ENCODE results near the gene MSH5.

MSH5 gene

DNA sequence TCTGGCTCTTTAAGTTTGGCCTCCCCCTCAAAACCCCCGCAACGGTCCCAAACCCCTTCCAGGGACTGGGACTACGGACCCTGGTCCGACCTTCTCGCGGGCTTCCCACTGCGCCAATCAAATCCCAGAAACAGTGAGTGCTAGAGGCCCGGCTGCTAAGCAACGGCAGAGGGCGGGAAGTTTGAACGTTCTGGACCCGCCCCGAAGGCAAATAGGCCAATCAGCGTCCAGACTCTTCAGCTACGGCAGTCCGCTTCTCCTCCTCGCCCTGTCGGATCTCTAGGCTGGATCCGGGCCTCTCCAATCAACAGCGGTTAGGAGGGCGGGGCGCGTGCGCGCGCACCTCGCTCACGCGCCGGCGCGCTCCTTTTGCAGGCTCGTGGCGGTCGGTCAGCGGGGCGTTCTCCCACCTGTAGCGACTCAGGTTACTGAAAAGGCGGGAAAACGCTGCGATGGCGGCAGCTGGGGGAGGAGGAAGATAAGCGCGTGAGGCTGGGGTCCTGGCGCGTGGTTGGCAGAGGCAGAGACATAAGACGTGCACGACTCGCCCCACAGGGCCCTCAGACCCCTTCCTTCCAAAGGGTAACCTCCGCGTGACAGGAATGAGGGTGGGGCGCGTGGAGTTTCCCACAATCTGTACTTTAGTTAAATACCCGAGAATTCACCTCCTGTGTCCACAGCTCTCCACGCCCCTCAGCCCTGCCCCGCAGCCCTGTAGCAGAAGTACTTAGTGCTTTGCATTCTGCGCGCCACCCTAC lies at the start of gene MSH5:
TSS of gene MSH5 (plus strand) at position 367 of the 758 bp plus-strand sequence. CDS start 462 bp downstream, outside the sequence.
- peak within 1 kb of the TSS; percentile 94 for H3K27ac Mint-ChIP-seq
- H3K9me3 Mint-ChIP-seq, result no peaks in the 10 kb centered on the region
- peaks cover 10% of the 10 kb centered on the region for H3K36me3 Mint-ChIP-seq
- H3K4me3 Mint-ChIP-seq, result peak within 1 kb of the TSS; percentile 98
- no peaks in the 10 kb centered on the region for H3K27me3 Mint-ChIP-seq
- H3K4me1 Mint-ChIP-seq, result peaks cover 43% of the 10 kb centered on the region

DNA sequence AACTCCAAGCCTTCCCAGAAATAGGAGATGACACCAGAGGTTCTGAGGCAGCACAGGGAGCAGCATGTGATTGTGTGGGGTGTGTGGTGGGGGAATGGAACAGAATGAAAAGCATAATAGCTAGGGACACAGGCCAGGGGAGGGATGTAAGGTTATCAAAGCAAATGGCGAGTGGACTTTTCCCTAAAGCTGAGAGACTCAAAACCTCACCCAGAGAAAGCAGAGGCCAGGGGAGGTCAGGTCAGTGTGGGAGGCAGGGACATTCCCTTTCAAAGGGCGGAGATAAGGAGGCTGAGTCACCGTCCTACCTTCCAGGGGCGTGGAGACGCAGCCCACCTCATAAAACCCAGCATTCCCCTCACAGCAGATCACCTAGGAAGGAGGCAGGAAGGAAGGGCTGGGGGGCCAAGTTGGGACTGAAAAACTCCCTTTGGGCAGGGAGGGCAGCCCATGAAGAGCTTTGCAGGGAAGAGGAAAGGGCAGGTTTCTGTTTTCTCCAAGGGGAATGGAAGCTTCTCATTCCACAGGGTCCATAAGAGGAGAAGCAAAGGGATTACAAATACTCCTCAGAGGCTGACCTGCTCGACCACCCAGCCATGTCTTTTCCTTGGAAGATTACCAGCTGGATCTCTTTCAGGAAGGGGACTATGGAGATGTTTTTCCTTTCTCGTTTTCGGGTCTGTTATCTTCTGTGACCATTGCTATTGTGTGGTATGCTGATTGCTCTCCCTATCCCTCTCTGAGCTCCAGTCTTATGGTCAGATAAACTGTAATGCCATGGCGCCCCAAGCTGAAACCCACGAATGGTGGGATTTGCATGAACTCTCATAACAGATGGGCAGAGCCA lies 49.4 kb upstream of the MSH5 start:
- peak overlapping the region; percentile 18 for H3K27ac Mint-ChIP-seq

DNA sequence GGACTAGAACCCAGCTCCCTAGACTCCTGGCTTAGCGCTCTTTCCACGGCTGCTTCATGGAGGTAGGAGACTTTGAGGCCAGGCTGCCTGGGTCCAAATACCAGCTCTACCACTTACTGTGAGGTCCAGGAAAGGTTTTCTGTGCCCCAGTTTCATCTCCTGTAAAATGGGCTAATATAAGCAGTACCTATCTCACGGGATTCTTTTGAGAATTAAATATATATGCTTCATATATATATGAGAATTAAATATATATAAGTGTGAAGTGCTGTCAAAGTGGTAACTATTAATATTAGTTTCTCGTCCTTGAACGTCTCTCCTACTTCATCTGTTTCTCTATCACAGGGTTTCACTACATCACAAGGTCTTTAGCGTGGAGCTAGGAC lies 48.7 kb upstream of the MSH5 start:
- H3K4me1 Mint-ChIP-seq, result no peaks in the 10 kb centered on the region
- no peak overlapping the region for H3K4me3 Mint-ChIP-seq
- H3K27ac Mint-ChIP-seq, result no peak overlapping the region
- H3K9me3 Mint-ChIP-seq, result no peaks in the 10 kb centered on the region
- no peaks in the 10 kb centered on the region for H3K27me3 Mint-ChIP-seq
- H3K36me3 Mint-ChIP-seq, result peaks cover 4% of the 10 kb centered on the region

More for the DNA sequence above, 49.4 kb upstream of the MSH5 start:
- no peaks in the 10 kb centered on the region for H3K27me3 Mint-ChIP-seq
- H3K4me1 Mint-ChIP-seq, result no peaks in the 10 kb centered on the region
- no peaks in the 10 kb centered on the region for H3K9me3 Mint-ChIP-seq
- no peak overlapping the region for H3K4me3 Mint-ChIP-seq
- peaks cover 4% of the 10 kb centered on the region for H3K36me3 Mint-ChIP-seq

DNA sequence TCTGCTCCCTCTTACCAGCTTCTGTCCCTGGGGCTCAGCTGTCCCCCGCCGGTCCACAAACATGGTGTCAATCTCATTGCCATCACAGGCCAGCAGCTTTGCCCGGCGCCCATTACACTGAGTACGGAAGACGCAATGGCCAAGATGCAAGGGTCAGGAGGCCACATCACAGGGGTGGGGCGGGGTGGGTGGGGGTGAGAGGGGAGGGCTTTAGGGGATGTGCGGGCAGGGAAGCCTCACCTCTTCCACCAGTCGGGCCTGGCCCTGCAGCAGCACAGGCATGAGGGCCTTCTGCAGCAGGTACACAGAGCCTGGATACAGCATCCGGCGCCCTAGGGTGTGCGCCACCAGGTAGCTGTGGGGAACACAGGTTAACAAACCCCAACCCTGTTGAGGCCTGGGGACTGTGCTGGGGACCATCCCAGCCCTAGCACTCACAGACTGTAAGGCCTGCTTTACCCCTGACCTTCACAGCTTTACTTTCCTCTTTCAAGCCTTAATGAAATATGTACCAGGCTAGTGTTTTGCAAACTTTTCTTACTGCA lies 48.2 kb upstream of the MSH5 start:
- H3K9me3 Mint-ChIP-seq, result no peaks in the 10 kb centered on the region
- no peaks in the 10 kb centered on the region for H3K27me3 Mint-ChIP-seq
- H3K27ac Mint-ChIP-seq, result no peak overlapping the region
- H3K36me3 Mint-ChIP-seq, result peaks cover 4% of the 10 kb centered on the region
- no peak overlapping the region for H3K4me3 Mint-ChIP-seq
- no peaks in the 10 kb centered on the region for H3K4me1 Mint-ChIP-seq

DNA sequence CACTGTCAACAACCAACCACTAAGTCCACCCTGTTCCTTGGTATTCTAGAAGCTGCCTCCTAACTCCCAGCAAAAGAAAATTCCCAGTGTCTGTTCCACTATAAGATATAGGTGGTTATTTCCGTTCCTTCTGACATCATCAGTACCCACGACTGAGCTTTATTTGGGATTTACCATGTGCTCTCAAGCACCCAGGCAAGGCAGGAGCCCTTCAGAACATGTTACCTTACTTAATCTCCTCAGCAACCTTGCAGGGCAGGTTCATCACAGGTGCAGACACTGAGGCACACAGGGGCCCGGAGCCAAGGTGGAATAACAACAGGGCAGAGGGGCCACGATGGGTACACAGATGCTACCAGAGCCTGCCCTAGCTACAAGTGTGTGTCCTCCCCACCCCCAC lies 47.5 kb upstream of the MSH5 start:
- H3K27ac Mint-ChIP-seq, result no peak overlapping the region
- peaks cover 3% of the 10 kb centered on the region for H3K4me1 Mint-ChIP-seq
- no peak overlapping the region for H3K4me3 Mint-ChIP-seq
- H3K27me3 Mint-ChIP-seq, result no peaks in the 10 kb centered on the region
- H3K9me3 Mint-ChIP-seq, result no peaks in the 10 kb centered on the region
- H3K36me3 Mint-ChIP-seq, result peaks cover 4% of the 10 kb centered on the region

DNA sequence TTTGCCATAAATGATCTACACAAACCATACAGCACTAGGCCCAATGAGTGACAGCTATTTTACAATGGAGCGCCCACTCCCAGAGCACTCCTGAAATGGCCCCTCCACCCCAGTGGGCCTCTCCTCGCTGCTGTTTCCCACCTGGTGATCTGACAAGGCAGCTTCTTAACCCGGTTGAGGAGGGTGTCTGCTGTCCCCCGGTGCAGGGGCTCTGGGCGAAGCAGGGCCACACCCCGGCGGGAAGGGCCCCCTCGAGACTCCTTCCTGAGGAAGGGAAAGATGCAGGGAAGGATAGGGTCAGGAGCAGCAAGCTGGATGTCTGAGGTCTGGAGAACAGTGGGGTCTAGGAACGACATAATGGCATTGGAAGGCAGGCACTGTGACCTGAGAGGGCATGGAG lies 46.9 kb upstream of the MSH5 start:
- H3K27ac Mint-ChIP-seq, result no peak overlapping the region
- H3K27me3 Mint-ChIP-seq, result no peaks in the 10 kb centered on the region
- H3K4me1 Mint-ChIP-seq, result peaks cover 8% of the 10 kb centered on the region
- H3K9me3 Mint-ChIP-seq, result no peaks in the 10 kb centered on the region
- H3K36me3 Mint-ChIP-seq, result peaks cover 3% of the 10 kb centered on the region
- no peak overlapping the region for H3K4me3 Mint-ChIP-seq

DNA sequence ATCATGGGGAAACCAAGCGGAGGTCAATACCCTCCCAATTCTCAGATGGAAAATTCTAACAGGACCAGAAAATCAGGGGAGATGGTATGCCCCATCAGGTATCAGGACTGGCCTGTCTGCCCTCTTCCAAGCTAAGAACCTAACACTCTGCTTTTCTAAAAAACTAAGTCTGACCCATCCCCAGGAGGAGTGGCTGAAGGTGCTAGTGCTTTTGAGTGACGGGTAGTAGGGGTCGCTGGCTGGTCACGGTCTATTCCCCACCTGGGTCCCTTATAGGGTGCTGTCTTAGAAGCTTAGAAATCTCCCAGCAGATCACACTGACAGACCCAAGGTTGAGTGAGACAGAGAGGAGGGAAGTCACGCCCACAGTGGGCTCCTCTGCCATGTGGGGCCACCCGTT lies 46.3 kb upstream of the MSH5 start:
- no peaks in the 10 kb centered on the region for H3K27me3 Mint-ChIP-seq
- H3K36me3 Mint-ChIP-seq, result peaks cover 4% of the 10 kb centered on the region
- H3K4me1 Mint-ChIP-seq, result peaks cover 12% of the 10 kb centered on the region
- H3K4me3 Mint-ChIP-seq, result no peak overlapping the region
- H3K27ac Mint-ChIP-seq, result no peak overlapping the region
- no peaks in the 10 kb centered on the region for H3K9me3 Mint-ChIP-seq

DNA sequence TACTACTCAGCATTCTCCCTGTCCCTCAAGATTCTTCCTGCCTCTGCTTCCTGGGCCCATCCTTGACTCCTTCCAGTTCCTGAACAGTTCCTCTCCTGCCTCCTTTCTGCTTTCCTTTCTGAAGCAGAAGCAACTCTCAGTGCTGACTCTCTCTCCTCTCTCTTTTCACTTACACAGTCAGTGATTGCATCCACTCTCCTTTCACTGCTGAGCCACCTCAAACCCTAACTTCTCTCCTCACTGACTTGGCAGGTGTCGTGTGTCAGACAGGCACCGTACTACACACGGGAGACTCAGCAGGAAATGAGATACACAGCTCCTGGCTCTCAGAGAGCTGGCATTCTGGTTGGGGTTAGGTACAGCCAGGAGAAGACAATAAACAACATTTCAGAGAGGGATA lies 42.2 kb upstream of the MSH5 start:
- Mint-ChIP-seq H3K4me1 (peaks cover 32% of the 10 kb centered on the region), H3K27me3 (no peaks in the 10 kb centered on the region), H3K4me3 (no peak overlapping the region), H3K36me3 (peaks cover 2% of the 10 kb centered on the region), H3K9me3 (no peaks in the 10 kb centered on the region), H3K27ac (peak overlapping the region; percentile 13)

DNA sequence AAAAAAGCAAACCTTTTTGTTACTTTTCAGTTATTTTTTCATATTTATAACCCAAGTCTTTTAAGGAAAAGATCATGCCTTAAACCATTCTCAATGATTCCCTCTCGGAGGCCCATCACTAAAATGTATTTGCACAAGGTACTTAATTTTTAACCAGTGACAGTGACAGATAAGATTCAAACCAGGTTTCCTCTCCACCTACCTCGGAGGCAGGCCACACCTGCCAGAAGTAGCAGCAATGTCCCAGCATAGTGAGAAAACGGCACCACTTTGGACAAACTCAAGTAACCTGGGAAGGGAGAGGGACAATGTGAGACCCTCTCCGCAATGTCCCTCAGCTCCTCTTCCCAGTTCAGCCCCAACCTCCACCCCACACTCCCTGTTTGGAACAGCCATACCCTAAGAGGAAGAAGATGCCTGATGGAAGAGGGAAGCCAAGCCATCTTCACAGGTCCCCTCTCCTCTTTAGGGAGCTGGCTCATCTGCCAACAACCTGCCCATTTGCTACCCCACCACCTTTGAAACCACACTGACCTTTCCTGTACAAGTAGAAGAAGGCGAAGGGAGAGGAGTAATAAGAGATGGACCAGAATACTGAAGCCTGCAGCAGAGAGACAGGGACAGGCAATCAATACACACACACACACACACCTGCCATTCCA lies 38.9 kb upstream of the MSH5 start:
- peaks cover 36% of the 10 kb centered on the region for H3K4me1 Mint-ChIP-seq
- H3K9me3 Mint-ChIP-seq, result no peaks in the 10 kb centered on the region
- H3K36me3 Mint-ChIP-seq, result peaks cover 1% of the 10 kb centered on the region
- no peaks in the 10 kb centered on the region for H3K27me3 Mint-ChIP-seq
- H3K27ac Mint-ChIP-seq, result peak overlapping the region; percentile 12
- peak overlapping the region; percentile 31 for H3K4me3 Mint-ChIP-seq

DNA sequence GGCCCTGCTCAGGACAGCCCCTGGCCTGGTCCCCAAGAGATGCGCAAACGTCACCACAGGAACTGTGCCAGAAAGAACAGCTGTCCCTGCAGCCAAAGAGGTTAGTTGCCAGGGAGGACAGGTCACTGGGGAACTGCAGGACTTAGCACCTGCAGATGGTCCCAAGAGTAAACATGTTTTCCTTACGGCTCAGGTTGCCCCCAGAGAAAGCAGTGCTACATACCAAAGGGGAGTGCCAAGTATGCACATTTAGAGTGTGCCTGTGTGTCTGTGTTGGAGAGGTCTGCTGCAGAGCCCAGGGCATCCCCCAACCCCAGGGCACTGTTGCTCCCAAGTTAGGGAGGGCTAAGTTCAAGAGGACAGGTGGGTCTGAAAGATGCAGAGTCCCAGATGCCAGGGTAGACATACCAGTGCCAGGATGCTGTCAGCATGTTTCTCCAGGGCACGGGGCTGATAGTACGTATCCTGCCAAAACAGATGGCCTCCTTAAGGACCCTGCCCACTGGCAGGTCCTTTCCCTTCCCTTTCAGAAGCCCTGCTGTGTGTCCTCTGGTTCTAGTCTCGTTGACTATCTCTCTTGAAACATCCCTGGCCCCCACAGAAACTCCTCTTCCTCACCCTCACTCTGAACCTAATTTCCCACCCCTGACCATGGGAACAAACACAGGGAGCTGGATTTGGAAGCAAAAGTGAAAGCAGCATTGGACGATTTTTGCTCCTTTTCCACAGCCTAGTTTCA lies 38.0 kb upstream of the MSH5 start:
- H3K27me3 Mint-ChIP-seq, result no peaks in the 10 kb centered on the region
- H3K36me3 Mint-ChIP-seq, result peaks cover 1% of the 10 kb centered on the region
- H3K4me3 Mint-ChIP-seq, result peak overlapping the region; percentile 99
- H3K9me3 Mint-ChIP-seq, result no peaks in the 10 kb centered on the region
- H3K4me1 Mint-ChIP-seq, result peaks cover 36% of the 10 kb centered on the region
- H3K27ac Mint-ChIP-seq, result peak overlapping the region; percentile 99

DNA sequence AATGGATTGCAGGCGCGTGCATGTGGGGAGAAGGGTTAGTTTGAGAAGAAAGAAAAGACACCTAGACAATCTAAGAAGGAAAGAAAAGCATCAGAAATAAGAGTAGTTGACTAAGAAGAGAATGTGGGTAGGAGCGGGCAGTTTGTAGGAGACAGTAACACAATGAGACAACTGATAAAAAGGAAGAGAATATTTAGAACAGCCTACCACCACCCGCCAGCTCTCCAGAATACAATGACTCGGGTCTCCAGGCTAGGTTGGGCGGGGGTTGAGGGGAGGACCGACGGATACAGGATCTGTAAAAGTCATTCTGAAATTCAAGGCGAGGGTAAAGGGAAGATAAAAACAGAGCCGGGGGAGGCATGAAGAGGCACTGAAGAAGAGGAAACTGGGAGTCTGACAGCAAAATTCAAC lies 37.4 kb upstream of the MSH5 start:
- Mint-ChIP-seq H3K36me3 (peaks cover 1% of the 10 kb centered on the region), H3K4me1 (peaks cover 33% of the 10 kb centered on the region), H3K27ac (peak overlapping the region; percentile 99), H3K27me3 (no peaks in the 10 kb centered on the region), H3K4me3 (peak overlapping the region; percentile 99), H3K9me3 (no peaks in the 10 kb centered on the region)

DNA sequence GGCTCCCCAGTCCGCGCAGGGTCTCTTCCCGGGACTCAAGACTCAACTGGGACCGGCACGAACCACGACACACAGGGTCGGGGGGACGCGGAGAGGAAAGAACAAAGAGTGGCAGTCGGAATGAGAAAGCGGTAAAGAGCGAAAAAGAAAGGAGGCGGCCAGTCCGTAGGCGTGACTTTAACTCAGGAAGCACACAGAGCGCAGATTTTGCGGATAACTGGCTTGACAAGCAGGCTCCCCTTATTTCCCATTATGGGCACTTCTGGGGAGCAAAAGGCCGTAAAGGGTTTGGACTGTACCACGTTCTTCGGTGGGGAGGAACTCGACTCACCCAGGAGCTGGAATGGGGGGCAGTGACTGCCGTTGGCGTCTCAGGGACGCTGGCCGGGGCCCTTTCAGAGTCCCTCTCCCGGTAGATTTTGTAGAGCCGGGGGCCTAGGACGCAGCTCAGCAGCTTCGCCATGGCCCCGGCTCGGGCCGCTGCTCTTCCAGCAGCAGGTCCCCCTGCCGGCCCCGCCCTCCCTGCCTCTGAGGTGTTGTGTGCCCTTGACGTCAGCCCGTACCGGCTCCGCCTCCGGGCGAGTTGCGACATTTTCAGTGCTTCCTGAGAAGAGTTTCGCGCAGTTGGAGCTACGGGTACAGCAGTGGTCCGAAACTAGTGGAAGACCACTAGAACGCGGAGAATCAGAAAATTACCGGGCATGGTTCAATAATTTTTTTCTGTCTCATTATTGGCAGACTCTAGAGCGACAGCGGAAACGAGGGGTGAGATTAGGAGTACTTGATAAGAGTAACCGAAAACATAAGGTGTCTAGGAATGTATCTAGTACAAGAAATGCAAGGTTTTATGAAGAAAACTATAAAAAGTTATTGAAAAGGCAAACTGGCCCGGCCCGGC lies 36.7 kb upstream of the MSH5 start, which contains the start of gene ABHD16A:
TSS of gene ABHD16A (minus strand) at position 506 of the 898 bp plus-strand sequence. CDS start at position 463, 43 bp downstream.
- Mint-ChIP-seq H3K27me3 (no peaks in the 10 kb centered on the region), H3K27ac (peak within 1 kb of the TSS; percentile 99), H3K36me3 (peaks cover under 1% of the 10 kb centered on the region), H3K4me3 (peak within 1 kb of the TSS; percentile 99), H3K9me3 (no peaks in the 10 kb centered on the region), H3K4me1 (peaks cover 26% of the 10 kb centered on the region)

DNA sequence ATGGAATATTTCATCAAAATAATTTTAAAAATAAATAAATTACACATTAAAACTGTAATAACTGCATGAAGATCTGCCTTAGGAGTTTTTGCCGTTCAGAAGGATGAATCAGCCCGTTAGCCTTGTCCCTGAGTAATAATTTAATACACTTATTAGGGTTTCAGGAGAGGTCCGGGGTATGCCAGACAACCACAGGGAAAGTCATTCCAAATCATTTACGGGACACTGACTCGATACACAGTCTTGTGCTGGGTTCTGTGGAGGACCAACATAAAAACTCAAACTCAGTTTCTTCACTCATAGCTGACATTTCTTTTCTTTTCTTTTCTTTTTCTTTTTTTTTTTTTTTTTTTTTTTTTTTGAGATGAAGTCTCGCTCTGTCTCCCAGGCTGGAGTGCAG lies 33.9 kb upstream of the MSH5 start:
- no peak overlapping the region for H3K4me3 Mint-ChIP-seq

DNA sequence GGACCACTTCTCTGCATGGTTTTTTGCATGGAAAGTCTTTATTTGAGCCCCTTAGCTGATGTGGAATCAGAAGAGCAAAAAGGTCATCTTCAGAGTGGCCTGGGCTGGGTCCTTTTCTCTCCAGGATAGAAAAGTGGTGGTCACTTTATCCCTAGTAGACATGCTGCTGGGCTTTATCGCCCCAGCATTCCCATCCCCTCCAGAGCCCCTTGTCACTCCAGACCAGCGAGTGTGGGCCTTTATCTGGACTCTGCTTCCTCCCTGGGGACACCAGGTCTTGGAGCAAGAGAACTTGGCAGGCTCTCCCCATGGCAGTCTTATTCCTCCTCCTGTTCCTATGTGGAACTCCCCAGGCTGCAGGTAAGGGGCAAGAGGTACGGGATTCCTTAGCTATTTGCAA lies 33.2 kb upstream of the MSH5 start, which contains the start of gene LY6G6F:
TSS of gene LY6G6F (plus strand) at position 268 of the 400 bp plus-strand sequence. CDS start at position 309, 41 bp downstream.
- no peak within 1 kb of the TSS for H3K4me3 Mint-ChIP-seq
- no peaks in the 10 kb centered on the region for H3K36me3 Mint-ChIP-seq
- no peaks in the 10 kb centered on the region for H3K9me3 Mint-ChIP-seq
- H3K4me1 Mint-ChIP-seq, result peaks cover 22% of the 10 kb centered on the region
- H3K27ac Mint-ChIP-seq, result peak within 1 kb of the TSS; percentile 30
- no peaks in the 10 kb centered on the region for H3K27me3 Mint-ChIP-seq

More for the DNA sequence above, 33.9 kb upstream of the MSH5 start:
- Mint-ChIP-seq H3K4me1 (peaks cover 23% of the 10 kb centered on the region), H3K27me3 (no peaks in the 10 kb centered on the region), H3K9me3 (no peaks in the 10 kb centered on the region), H3K27ac (no peak overlapping the region), H3K36me3 (no peaks in the 10 kb centered on the region)

All from activated naive CD4-positive, alpha-beta T cell treated with anti-CD3 and anti-CD28 coated beads, Interleukin-2, amount 50 U/mL, for 24 hours (primary cell).